Neuronal stem cell (in vitro differentiated cells): ENCODE results near the gene PBXIP1.

Source experiments
- DNase-seq: peaks from one replicate; pipeline ENCODE4 v3.0.0-alpha.2; 2013; ENCODE audit warnings: low spot score
- H2AFZ ChIP-seq: one replicate; pipeline ENCODE4 v1.6.1; 2013; ENCODE audit warnings: mild to moderate bottlenecking, low read length, inconsistent platforms
- H2AK5ac ChIP-seq: 2 replicates; pipeline ENCODE4 v1.6.1; 2013; ENCODE audit warnings: low read depth, mild to moderate bottlenecking, inconsistent platforms, low read length, moderate library complexity, mixed read lengths
- H2BK120ac ChIP-seq: 2 replicates; pipeline ENCODE4 v1.6.1; 2013; ENCODE audit warnings: low read depth, mild to moderate bottlenecking, inconsistent platforms, low read length, moderate library complexity, mixed read lengths
- H2BK12ac ChIP-seq: one replicate; pipeline ENCODE4 v1.6.1; 2013; ENCODE audit warnings: low read length, inconsistent platforms
- H2BK15ac ChIP-seq: 2 replicates; pipeline ENCODE4 v1.6.1; 2013; ENCODE audit warnings: mild to moderate bottlenecking, low read length, inconsistent platforms, mixed read lengths
- H2BK5ac ChIP-seq: one replicate; pipeline ENCODE4 v1.6.1; 2013; ENCODE audit warnings: inconsistent platforms, mild to moderate bottlenecking, low read length, moderate library complexity
- H3K14ac ChIP-seq: one replicate; pipeline ENCODE4 v1.6.1; 2013; ENCODE audit warnings: low read length, inconsistent platforms
- H3K18ac ChIP-seq: 2 replicates; pipeline ENCODE4 v1.6.1; 2013; ENCODE audit warnings: low read length, inconsistent platforms
- H3K23ac ChIP-seq: 2 replicates; pipeline ENCODE4 v1.6.1; 2013; ENCODE audit warnings: low read depth, mild to moderate bottlenecking, mixed read lengths, low read length, inconsistent platforms; ENCODE audit not compliant: poor library complexity
- H3K27ac ChIP-seq: replicated peaks from 3 replicates; pipeline ENCODE4 v1.5.1; 2013; ENCODE audit warnings: low read length, inconsistent platforms
- H3K27me3 ChIP-seq, 3 experiments: 2 replicates each; pipeline ENCODE4 v1.6.1; 2013; ENCODE audit warnings: low read length in 3 of 3, mild to moderate bottlenecking in 2 of 3, inconsistent platforms in 1 of 3, low read depth in 1 of 3, mixed read lengths in 1 of 3, moderate library complexity in 1 of 3; ENCODE audit not compliant: control insufficient read depth in 3 of 3, insufficient read depth in 3 of 3
- H3K36me3 ChIP-seq, 2 donors: replicated peaks in 1 of 2; 2 replicates each; pipeline ENCODE4 v1.6.1; 2013; ENCODE audit warnings: low read length in 2 of 2; ENCODE audit not compliant: control insufficient read depth in 2 of 2, insufficient read depth in 2 of 2
- H3K4ac ChIP-seq: 2 replicates; pipeline ENCODE4 v1.6.1; 2013; ENCODE audit warnings: inconsistent platforms, mild to moderate bottlenecking, low read length, moderate library complexity
- H3K4me1 ChIP-seq, 2 donors: 1 replicate in 1 of 2; 2 replicates in 1 of 2; pipeline ENCODE4 v1.6.1; 2013; ENCODE audit warnings: low read length in 2 of 2, low read depth in 1 of 2; ENCODE audit not compliant: control insufficient read depth in 2 of 2, insufficient read depth in 1 of 2
- H3K4me2 ChIP-seq: one replicate; pipeline ENCODE4 v1.6.1; 2013; ENCODE audit warnings: mild to moderate bottlenecking, low read length, inconsistent platforms; ENCODE audit not compliant: insufficient read depth, poor library complexity, severe bottlenecking
- H3K4me3 ChIP-seq, 2 donors: 2 replicates each; pipeline ENCODE4 v1.5.1; 2013; ENCODE audit warnings: low read length in 2 of 2, mild to moderate bottlenecking in 2 of 2, inconsistent platforms in 1 of 2, moderate library complexity in 1 of 2
- H3K79me1 ChIP-seq: one replicate; pipeline ENCODE4 v1.6.1; 2013; ENCODE audit warnings: low read depth, mild to moderate bottlenecking, inconsistent platforms, low read length, moderate library complexity
- H3K9ac ChIP-seq: one replicate; pipeline ENCODE4 v1.6.1; 2013; ENCODE audit warnings: mild to moderate bottlenecking, low read depth, low read length, inconsistent platforms; ENCODE audit not compliant: poor library complexity
- H3K9me3 ChIP-seq, 2 donors: replicated peaks in 1 of 2; 2 replicates each; pipeline versions ENCODE3 to v1.6.1; 2013; ENCODE audit warnings: low read length in 2 of 2, mild to moderate bottlenecking in 2 of 2, inconsistent platforms in 1 of 2, low read depth in 1 of 2, mixed read lengths in 1 of 2, moderate library complexity in 1 of 2; ENCODE audit not compliant: control insufficient read depth in 2 of 2, insufficient read depth in 1 of 2
- H4K8ac ChIP-seq: one replicate; pipeline ENCODE4 v1.6.1; 2013; ENCODE audit warnings: low read depth, mild to moderate bottlenecking, inconsistent platforms, low read length, moderate library complexity
- H4K91ac ChIP-seq: one replicate; pipeline ENCODE4 v1.6.1; 2013; ENCODE audit warnings: low read length, low read depth, mild to moderate bottlenecking, inconsistent platforms; ENCODE audit not compliant: poor library complexity
- whole genome bisulfite sequencing, 2 donors: extraction: QIAGEN DNeasy Blood & Tissue Kit; methylation state at CpG; one replicate each; pipeline ENCODE4 v1.1.7; 2013; ENCODE audit warnings: missing lambda C conversion rate in 2 of 2, mixed read lengths in 1 of 2; ENCODE audit not compliant: insufficient read length in 2 of 2, insufficient replicate concordance in 1 of 2; ENCODE audit errors: extremely low coverage in 2 of 2; 5-methylcytosine and 5-hydroxymethylcytosine counted together

The PBXIP1 gene

GRCh38 chr1:155001675-155002463 is 46.0 kb upstream of the PBXIP1 start:
- peaks cover 0 to 2% (median 0%) of the 10 kb centered on the region in 3 experiments for H3K27me3 ChIP-seq
- H3K27ac ChIP-seq = peak overlapping the region; percentile 89
- no peak overlapping the region for H3K14ac ChIP-seq
- peak overlapping the region; percentile 79 for H3K9ac ChIP-seq
- H3K36me3 ChIP-seq = no peaks in the 10 kb centered on the region
- peak overlapping the region; percentile 85 for H3K4me2 ChIP-seq
- peak overlapping the region; percentile 88 for H2BK5ac ChIP-seq
- H2BK12ac ChIP-seq = no peak overlapping the region
- peak overlapping the region; percentile 92 for H3K18ac ChIP-seq
- no peak overlapping the region for H2BK15ac ChIP-seq
- H2AFZ ChIP-seq = peak overlapping the region; percentile 97
- no peak overlapping the region for H4K8ac ChIP-seq
- H4K91ac ChIP-seq = no peak overlapping the region
- peaks cover 17 to 19% of the 10 kb centered on the region in 2 donors for H3K4me1 ChIP-seq
- H3K9me3 ChIP-seq = no peaks in the 10 kb centered on the region
- WGBS, 2 donors = no CpG with 5 or more reads among the region's 38 CpGs
- peak overlapping the region; percentile 18 for H3K23ac ChIP-seq
- peak; percentile 98 for DNase-seq
- peaks cover 9% of the 10 kb centered on the region for H3K79me1 ChIP-seq
- H2AK5ac ChIP-seq = peak overlapping the region; percentile 72
- H3K4ac ChIP-seq = no peak overlapping the region
- peak overlapping the region; percentile 82 to 90 for H3K4me3 ChIP-seq
- peak overlapping the region; percentile 22 for H2BK120ac ChIP-seq

GRCh38 chr1:155001425-155001674 is 45.5 kb upstream of the PBXIP1 start:
- Histone ChIP-seq H2AFZ (peak overlapping the region; percentile 97), H2BK15ac (no peak overlapping the region), H3K9me3 (no peaks in the 10 kb centered on the region), H2BK5ac (peak overlapping the region; percentile 88), H3K4me1 (peaks cover 17 to 19% of the 10 kb centered on the region in 2 donors), H3K23ac (peak overlapping the region; percentile 88), H3K27ac (peak overlapping the region; percentile 89), H3K79me1 (peaks cover 9% of the 10 kb centered on the region), H3K27me3 (peaks cover 0 to 2% (median 0%) of the 10 kb centered on the region in 3 experiments), H3K4ac (no peak overlapping the region), H3K36me3 (no peaks in the 10 kb centered on the region), H3K18ac (peak overlapping the region; percentile 92), H3K4me2 (peak overlapping the region; percentile 85), H2AK5ac (peak overlapping the region; percentile 72), H4K91ac (no peak overlapping the region), H2BK12ac (no peak overlapping the region), H2BK120ac (no peak overlapping the region), H4K8ac (no peak overlapping the region), H3K4me3 (peak overlapping the region; percentile 82 to 90), H3K14ac (no peak overlapping the region), H3K9ac (peak overlapping the region; percentile 79)
- no peak for DNase-seq
- WGBS, 2 donors = no CpG with 5 or more reads among the region's 11 CpGs

- Histone ChIP-seq H2BK5ac (peak overlapping the region; percentile 88), H2AK5ac (peak overlapping the region; percentile 23), H3K36me3 (no peaks in the 10 kb centered on the region), H2BK15ac (peak overlapping the region; percentile 68), H3K27ac (peak overlapping the region; percentile 89), H3K4ac (no peak overlapping the region), H3K9me3 (no peaks in the 10 kb centered on the region), H4K8ac (no peak overlapping the region), H3K4me2 (peak overlapping the region; percentile 96), H3K23ac (peak overlapping the region; percentile 88), H3K79me1 (peaks cover 9% of the 10 kb centered on the region), H4K91ac (no peak overlapping the region), H3K4me3 (peak overlapping the region; percentile 82 to 90), H3K4me1 (peaks cover 17 to 19% of the 10 kb centered on the region in 2 donors), H2BK120ac (no peak overlapping the region), H3K9ac (peak overlapping the region; percentile 34), H2AFZ (peak overlapping the region; percentile 97), H3K27me3 (peaks cover 0 to 2% (median 0%) of the 10 kb centered on the region in 3 experiments), H2BK12ac (no peak overlapping the region), H3K18ac (peak overlapping the region; percentile 92), H3K14ac (no peak overlapping the region)
- WGBS, 2 donors = no CpG with 5 or more reads among the region's 43 CpGs
- peak; percentile 97 for DNase-seq
Observed at GRCh38 chr1:155000726-155001424, 45.0 kb upstream of the PBXIP1 start.

GRCh38 chr1:155000411-155000725 is 44.5 kb upstream of the PBXIP1 start:
- H3K4me2 ChIP-seq = peak overlapping the region; percentile 96
- H2BK15ac ChIP-seq = peak overlapping the region; percentile 93
- peak overlapping the region; percentile 97 for H2AFZ ChIP-seq
- no peaks in the 10 kb centered on the region for H3K9me3 ChIP-seq
- H3K27me3 ChIP-seq = peaks cover 0 to 2% (median 0%) of the 10 kb centered on the region in 3 experiments
- H2BK12ac ChIP-seq = peak overlapping the region; percentile 93
- peak overlapping the region; percentile 89 for H3K27ac ChIP-seq
- no peaks in the 10 kb centered on the region for H3K36me3 ChIP-seq
- H2AK5ac ChIP-seq = peak overlapping the region; percentile 83
- H3K4me3 ChIP-seq = peak overlapping the region; percentile 24 to 90
- DNase-seq = no peak
- no CpG with 5 or more reads among the region's 13 CpGs for WGBS, 2 donors
- H2BK5ac ChIP-seq = peak overlapping the region; percentile 88
- no peak overlapping the region for H4K91ac ChIP-seq
- H3K23ac ChIP-seq = peak overlapping the region; percentile 73
- peaks cover 17 to 19% of the 10 kb centered on the region in 2 donors for H3K4me1 ChIP-seq
- H2BK120ac ChIP-seq = no peak overlapping the region
- peak overlapping the region; percentile 31 for H3K14ac ChIP-seq
- H3K79me1 ChIP-seq = peaks cover 8% of the 10 kb centered on the region
- H4K8ac ChIP-seq = no peak overlapping the region
- H3K9ac ChIP-seq = peak overlapping the region; percentile 90
- no peak overlapping the region for H3K4ac ChIP-seq
- H3K18ac ChIP-seq = peak overlapping the region; percentile 97
